ENCODE data around the gene CPLX3.

- TF ChIP-seq CTCF (IDR thresholded peaks at IDR 0.05; ENCODE audit: poor library complexity) (peak; percentile 55), EZH2 (IDR thresholded peaks at IDR 0.05; ENCODE audit: borderline replicate concordance) (no peak), EZH2phosphoT487 (IDR thresholded peaks at IDR 0.05; ENCODE audit: low read depth, severe bottlenecking, unreplicated experiment) (no peak)
Observed at GRCh38 chr15:74835312-74835823, 8.9 kb downstream of the CPLX3 start.
